GM19099 (cell line): Measurements from ENCODE around the gene MPO.

ENCODE experiments used
- POLR2A ChIP-seq: IDR thresholded peaks from 3 replicates; pipeline ENCODE4 v1.6.1; 2011; ENCODE audit warnings: low read depth; ENCODE audit not compliant: insufficient read length; ENCODE audit errors: extremely low read depth

MPO gene

GRCh38 chr17:58322581-58323185, 41.9 kb upstream of the MPO start:
- TF ChIP-seq POLR2A: no peak

GRCh38 chr17:58321571-58322525, 41.1 kb upstream of the MPO start:
- TF ChIP-seq POLR2A: no peak

DNA sequence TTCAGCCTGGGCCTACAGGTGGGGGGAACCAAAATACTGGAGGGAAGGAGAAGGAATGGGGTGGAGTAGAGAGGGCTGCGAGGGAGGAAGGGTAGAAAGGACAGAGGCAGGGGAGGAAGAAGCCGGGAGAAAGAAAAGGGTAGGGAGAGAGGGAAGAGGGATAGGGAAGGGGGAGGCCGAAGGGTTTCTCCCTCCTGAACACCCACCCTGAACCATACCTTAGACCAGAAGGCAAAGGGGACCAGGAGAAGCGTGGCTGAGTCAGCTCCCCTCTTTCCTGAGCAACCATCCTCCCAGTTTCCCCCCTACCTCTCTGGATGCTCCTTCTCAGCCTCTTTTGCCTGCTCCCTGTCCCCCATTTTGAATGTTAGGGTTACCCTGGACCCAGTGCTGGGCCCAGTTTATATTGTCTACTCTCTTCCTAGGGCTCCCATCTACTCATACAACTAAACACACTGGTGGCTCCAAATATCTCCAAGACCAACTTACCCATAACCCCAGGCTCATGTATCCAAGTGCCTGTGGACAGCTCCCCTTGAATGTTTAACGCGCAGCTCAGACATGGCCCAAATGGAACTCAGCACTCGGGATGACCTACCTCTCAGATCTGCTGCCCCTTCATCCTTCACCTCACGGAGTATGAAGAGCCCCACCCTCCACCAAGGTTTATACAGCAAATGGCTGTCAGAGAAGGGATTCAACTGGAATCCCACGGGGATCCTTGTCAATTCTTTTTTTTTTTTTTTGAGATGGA, 40.0 kb upstream of the MPO start:
- no peak for TF ChIP-seq POLR2A

DNA sequence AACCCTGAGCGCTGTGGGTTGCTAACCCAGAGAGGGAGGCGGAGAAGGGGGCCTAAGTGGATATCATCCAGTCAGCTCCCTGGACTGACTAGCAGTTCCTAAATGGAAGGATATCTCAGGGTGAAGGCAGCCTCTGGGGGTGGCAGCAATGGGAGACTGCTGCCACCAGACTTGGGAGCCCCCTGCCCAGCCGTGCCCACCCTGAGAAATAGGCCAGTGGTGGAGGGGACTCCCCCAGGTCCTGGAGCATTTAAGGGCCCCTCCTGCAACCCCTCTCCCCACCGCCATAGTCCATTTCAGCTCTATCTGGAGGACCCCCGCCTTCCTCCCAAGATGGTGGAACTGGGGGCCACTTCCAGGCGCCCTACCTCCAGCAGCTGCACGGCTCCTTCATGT, 39.4 kb upstream of the MPO start:
- TF ChIP-seq POLR2A: no peak

- TF ChIP-seq POLR2A: no peak
Observed at GRCh38 chr17:58319173-58320162, 38.7 kb upstream of the MPO start.

- no peak for TF ChIP-seq POLR2A
Observed at GRCh38 chr17:58318627-58319172, 38.0 kb upstream of the MPO start.

- no peak for TF ChIP-seq POLR2A
Observed at GRCh38 chr17:58318065-58318481, 37.3 kb upstream of the MPO start.

DNA sequence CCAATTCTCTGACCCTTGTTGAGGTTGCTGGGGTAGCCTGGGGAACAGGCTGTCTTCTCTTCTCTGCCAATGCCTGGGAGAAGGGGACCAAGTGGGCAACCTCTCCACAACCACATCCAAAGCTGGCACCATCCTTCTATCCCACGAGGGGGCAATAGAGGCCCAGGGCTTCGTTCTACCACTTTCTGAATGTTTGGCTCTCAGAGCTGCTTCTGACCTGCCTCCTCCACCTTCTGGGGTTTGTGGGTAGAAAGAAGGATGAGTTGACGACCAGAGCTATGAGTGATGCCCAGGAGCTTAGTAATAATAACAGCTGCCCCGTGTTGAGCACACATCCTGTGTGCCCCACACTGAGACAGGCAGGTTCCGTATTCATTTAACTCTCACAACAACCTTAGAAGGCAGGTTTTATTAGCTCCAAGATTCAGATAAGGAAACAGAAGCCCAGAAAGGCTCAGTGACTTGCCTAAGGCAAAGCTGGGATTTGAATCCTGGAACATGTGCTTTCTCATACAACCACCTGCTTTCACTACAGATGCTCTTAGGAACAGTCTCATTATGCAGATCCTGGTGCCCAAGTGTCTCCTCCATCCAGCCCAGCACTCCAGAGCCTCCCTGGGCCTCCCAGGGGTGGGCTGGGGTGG, 36.8 kb upstream of the MPO start:
- TF ChIP-seq POLR2A: no peak

DNA sequence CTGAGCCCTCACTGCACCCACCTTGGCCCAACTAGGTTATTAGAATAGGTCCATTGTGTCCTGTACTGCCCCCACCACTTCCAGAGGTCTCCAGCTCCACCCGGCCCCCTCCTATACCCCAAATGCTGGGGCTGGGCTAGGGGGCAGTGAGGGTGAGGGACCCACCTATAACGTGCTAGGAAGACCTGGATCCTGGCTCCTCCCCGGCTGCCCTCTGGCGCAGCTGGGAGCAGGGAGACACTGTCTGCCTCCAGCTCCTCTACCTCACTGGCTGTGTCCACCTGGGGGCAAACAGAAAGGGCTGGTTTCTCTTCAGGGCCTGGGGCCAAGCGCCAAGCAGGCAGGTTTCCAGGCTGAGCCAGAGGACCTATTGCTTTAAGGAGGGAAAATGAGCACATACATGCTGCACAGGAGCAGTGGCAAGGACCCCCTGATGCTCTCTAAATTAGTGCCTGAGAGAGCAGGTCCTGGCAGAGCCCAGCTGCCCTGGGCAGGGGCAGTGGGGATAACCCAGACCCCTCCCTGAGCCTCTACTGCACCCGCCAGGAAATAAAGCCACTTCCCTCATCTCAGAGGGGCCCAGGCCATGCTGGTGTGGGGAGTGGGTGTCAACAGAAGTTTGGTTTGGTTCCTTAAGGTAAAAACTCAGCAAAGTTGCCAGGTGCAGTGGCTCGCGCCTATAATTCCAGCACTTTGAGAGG, 35.7 kb upstream of the MPO start:
- TF ChIP-seq POLR2A: no peak

DNA sequence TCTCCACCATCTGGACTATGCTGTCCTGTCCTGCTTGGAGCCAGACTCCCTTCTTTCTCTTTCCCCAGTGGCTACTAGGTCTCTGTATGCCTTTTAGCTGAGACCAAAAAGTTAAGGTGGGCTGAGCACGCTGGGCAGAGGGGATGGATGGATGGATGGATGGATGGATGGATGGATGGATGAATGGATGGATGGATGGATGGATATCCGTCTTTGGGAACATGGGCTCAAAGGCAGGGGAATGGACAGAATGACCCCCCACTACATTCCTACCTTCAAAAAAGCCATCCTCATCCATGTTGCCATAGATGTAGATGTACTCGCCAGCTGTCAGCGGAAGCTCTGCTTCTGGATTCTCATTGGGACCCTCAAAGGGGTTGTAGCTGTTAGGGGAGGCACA, 35.0 kb upstream of the MPO start:
- no peak for TF ChIP-seq POLR2A

DNA sequence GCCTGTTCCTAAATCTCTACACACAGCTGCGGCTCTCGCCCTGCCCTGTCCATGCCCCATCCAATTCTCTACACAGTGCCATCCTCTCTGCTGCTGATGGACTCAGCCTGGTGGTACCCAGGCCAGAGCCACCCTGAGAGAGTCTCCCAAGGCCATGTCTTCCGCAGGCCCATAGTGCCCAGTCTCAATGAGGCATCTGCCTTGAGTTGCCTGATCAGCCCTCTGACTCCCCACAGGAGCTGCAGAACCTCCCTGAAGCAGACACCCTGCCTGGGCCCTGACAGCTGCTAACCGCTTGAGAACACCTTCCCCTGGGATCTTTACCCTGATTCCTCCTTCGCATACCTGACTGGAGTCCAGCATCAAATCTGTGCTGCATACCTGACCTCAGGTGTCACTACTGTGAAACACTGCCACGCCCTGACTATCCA, 34.6 kb upstream of the MPO start:
- no peak for TF ChIP-seq POLR2A

- no peak for TF ChIP-seq POLR2A
Observed at GRCh38 chr17:58314706-58315015, 33.9 kb upstream of the MPO start.
